Glutamatergic neuron (in vitro differentiated cells): ENCODE data around the gene TNS1. TPM values are rescaled to one million over a fixed set of nuclear protein-coding genes. Genes with fewer than 3 reads are reported as not detected.

Experiments
- DNase-seq: peaks from one replicate; pipeline ENCODE4 v3.0.0; 2022
- H3K27ac Mint-ChIP-seq: one replicate; pipeline ENCODE4 v1.8.0; 2020; ENCODE audit warnings: mild to moderate bottlenecking, mixed read lengths, inconsistent platforms; ENCODE audit not compliant: unreplicated experiment
- H3K27me3 Mint-ChIP-seq: one replicate; pipeline ENCODE4 v1.8.0; 2020; ENCODE audit warnings: mild to moderate bottlenecking, moderate library complexity, mixed read lengths, inconsistent platforms; ENCODE audit not compliant: unreplicated experiment
- H3K36me3 Mint-ChIP-seq: one replicate; pipeline ENCODE4 v1.8.0; 2020; ENCODE audit warnings: mild to moderate bottlenecking, mixed read lengths, inconsistent platforms; ENCODE audit not compliant: unreplicated experiment
- H3K4me1 Mint-ChIP-seq: one replicate; pipeline ENCODE4 v1.8.0; 2020; ENCODE audit warnings: mild to moderate bottlenecking, low read depth, mixed read lengths, inconsistent platforms; ENCODE audit not compliant: unreplicated experiment
- H3K4me3 Mint-ChIP-seq: one replicate; pipeline ENCODE4 v1.8.0; 2020; ENCODE audit warnings: mild to moderate bottlenecking, mixed read lengths, inconsistent platforms; ENCODE audit not compliant: unreplicated experiment
- H3K9me3 Mint-ChIP-seq: one replicate; pipeline ENCODE4 v1.8.0; 2020; ENCODE audit warnings: mild to moderate bottlenecking, moderate library complexity, mixed read lengths, inconsistent platforms; ENCODE audit not compliant: unreplicated experiment
- CTCF ChIP-seq: fragments of 200-600 bp; sonication (generic); IDR thresholded peaks from one replicate; pipeline ENCODE4 v1.5.0; 2021; ENCODE audit not compliant: partially characterized antibody, unreplicated experiment
- total RNA-seq: library from RNA; stranded (reverse); fragmentation: NEBNext Ultra II Directional; extraction: Animal tissue kit (Norgen Biotek cat#: 25700); gene quantifications from one replicate; pipeline ENCODE4 v1.2.1, GENCODE V29; 2021; ENCODE audit not compliant: unreplicated experiment

TNS1 gene
- total RNA-seq, 1 donor from 2014 or later: 3.2 TPM

GRCh38 chr2:217804791-217805667 is 197.8 kb downstream of the TNS1 start:
- peaks cover 6% of the 10 kb centered on the region for H3K36me3 Mint-ChIP-seq
- peaks cover 4% of the 10 kb centered on the region for H3K27me3 Mint-ChIP-seq
- peak overlapping the region; percentile 35 for H3K4me3 Mint-ChIP-seq
- H3K4me1 Mint-ChIP-seq: peaks cover 8% of the 10 kb centered on the region
- peak overlapping the region; percentile 67 for H3K27ac Mint-ChIP-seq
- DNase-seq: peak; percentile 15
- H3K9me3 Mint-ChIP-seq: peaks cover 2% of the 10 kb centered on the region
- no peak for TF ChIP-seq CTCF

GRCh38 chr2:217804338-217804737 is 198.5 kb downstream of the TNS1 start:
- no peak overlapping the region for H3K4me3 Mint-ChIP-seq
- peaks cover 8% of the 10 kb centered on the region for H3K4me1 Mint-ChIP-seq
- TF ChIP-seq CTCF: no peak
- H3K27ac Mint-ChIP-seq: no peak overlapping the region
- H3K9me3 Mint-ChIP-seq: peaks cover 2% of the 10 kb centered on the region
- H3K36me3 Mint-ChIP-seq: peaks cover under 1% of the 10 kb centered on the region
- peak; percentile 13 for DNase-seq
- H3K27me3 Mint-ChIP-seq: peaks cover 4% of the 10 kb centered on the region

DNA sequence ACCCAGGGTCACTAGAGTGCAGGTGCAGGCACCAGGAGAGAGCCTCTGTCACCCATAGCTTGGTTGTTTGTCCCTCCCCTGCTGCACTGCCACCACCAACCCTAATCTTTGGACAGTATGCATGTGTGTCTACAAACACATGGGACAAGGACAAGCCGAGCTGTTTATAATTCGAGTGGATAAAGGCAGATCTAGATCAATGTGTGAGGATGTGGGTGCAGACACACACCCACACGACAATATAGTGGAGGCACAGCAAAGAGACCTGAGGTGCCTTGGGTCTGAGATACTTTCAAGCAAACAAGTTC is 199.2 kb downstream of the TNS1 start:
- Mint-ChIP-seq H3K4me1 (peaks cover 8% of the 10 kb centered on the region), H3K4me3 (no peak overlapping the region), H3K9me3 (peaks cover 2% of the 10 kb centered on the region), H3K27ac (no peak overlapping the region), H3K27me3 (peaks cover 4% of the 10 kb centered on the region), H3K36me3 (no peaks in the 10 kb centered on the region)
- TF ChIP-seq CTCF: no peak
- no peak for DNase-seq

DNA sequence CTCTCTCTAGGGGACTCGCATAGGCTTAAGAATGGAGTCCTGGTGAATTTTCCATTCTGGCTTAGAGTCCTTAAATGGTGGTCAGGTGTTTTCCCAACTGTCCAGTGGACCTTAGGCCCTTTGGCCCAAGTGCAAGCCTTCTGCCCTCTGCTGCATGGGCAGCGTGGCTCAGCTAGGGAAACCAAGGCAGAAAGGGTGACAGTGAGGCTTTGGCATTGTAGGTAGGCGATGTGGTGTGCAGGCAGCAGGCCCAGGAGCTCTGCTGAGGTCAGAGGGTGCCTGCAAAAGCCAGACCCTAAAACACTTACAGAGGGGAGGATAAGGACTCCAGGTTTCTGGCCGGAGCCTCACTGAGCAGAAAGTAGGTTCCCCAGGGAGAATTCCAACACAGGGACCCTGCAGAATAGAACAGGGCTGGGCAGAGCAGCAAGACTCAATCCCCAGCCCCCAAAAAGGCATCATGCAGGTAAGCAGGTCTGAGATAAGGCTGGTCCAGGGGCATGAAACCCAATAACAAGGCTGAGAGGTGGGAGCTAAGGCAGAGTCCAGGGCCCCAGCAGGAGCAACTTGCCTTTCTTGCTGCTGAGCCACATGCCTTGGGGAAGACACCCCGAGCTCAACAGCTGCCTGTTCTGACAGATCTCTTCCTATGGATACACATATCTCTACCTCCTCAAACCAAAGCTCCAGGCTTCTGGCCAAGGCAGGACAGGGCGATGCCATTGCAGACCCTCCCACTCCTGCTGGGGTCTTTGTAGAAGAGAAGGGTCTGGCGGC is 199.7 kb downstream of the TNS1 start:
- no peak for DNase-seq
- H3K4me1 Mint-ChIP-seq: peaks cover 8% of the 10 kb centered on the region
- peaks cover 4% of the 10 kb centered on the region for H3K27me3 Mint-ChIP-seq
- H3K4me3 Mint-ChIP-seq: no peak overlapping the region
- H3K36me3 Mint-ChIP-seq: no peaks in the 10 kb centered on the region
- no peak for TF ChIP-seq CTCF
- H3K9me3 Mint-ChIP-seq: peaks cover 2% of the 10 kb centered on the region
- no peak overlapping the region for H3K27ac Mint-ChIP-seq

GRCh38 chr2:217802266-217802665 is 200.5 kb downstream of the TNS1 start:
- Mint-ChIP-seq H3K4me1 (peaks cover 8% of the 10 kb centered on the region), H3K4me3 (no peak overlapping the region), H3K36me3 (no peaks in the 10 kb centered on the region), H3K27me3 (peaks cover 6% of the 10 kb centered on the region), H3K9me3 (peaks cover 2% of the 10 kb centered on the region), H3K27ac (peak overlapping the region; percentile 16)
- DNase-seq: peak; percentile 7
- no peak for TF ChIP-seq CTCF
